Glutamatergic neuron (in vitro differentiated cells): Measurements from ENCODE around the gene ITPKB. TPM values are rescaled to one million over a fixed set of nuclear protein-coding genes. Genes with fewer than 3 reads are reported as not detected.

Experiments used
- DNase-seq: peaks from one replicate; pipeline ENCODE4 v3.0.0; 2022
- H3K27ac Mint-ChIP-seq: one replicate; pipeline ENCODE4 v1.8.0; 2020; ENCODE audit warnings: mild to moderate bottlenecking, mixed read lengths, inconsistent platforms; ENCODE audit not compliant: unreplicated experiment
- H3K27me3 Mint-ChIP-seq: one replicate; pipeline ENCODE4 v1.8.0; 2020; ENCODE audit warnings: mild to moderate bottlenecking, moderate library complexity, mixed read lengths, inconsistent platforms; ENCODE audit not compliant: unreplicated experiment
- H3K36me3 Mint-ChIP-seq: one replicate; pipeline ENCODE4 v1.8.0; 2020; ENCODE audit warnings: mild to moderate bottlenecking, mixed read lengths, inconsistent platforms; ENCODE audit not compliant: unreplicated experiment
- H3K4me1 Mint-ChIP-seq: one replicate; pipeline ENCODE4 v1.8.0; 2020; ENCODE audit warnings: mild to moderate bottlenecking, low read depth, mixed read lengths, inconsistent platforms; ENCODE audit not compliant: unreplicated experiment
- H3K4me3 Mint-ChIP-seq: one replicate; pipeline ENCODE4 v1.8.0; 2020; ENCODE audit warnings: mild to moderate bottlenecking, mixed read lengths, inconsistent platforms; ENCODE audit not compliant: unreplicated experiment
- H3K9me3 Mint-ChIP-seq: one replicate; pipeline ENCODE4 v1.8.0; 2020; ENCODE audit warnings: mild to moderate bottlenecking, moderate library complexity, mixed read lengths, inconsistent platforms; ENCODE audit not compliant: unreplicated experiment
- long read RNA-seq: library from polyadenylated mRNA; unstranded; transcript quantifications from one replicate; pipeline ENCODE4 v2.0.0, GENCODE V29; 2020; ENCODE audit not compliant: unreplicated experiment
- total RNA-seq: library from RNA; stranded (reverse); fragmentation: NEBNext Ultra II Directional; extraction: Animal tissue kit (Norgen Biotek cat#: 25700); gene quantifications from one replicate; pipeline ENCODE4 v1.2.1, GENCODE V29; 2021; ENCODE audit not compliant: unreplicated experiment
- TF ChIP-seq, protein P1 (sequence below): fragments of 200-600 bp; sonication (generic); IDR thresholded peaks from one replicate; pipeline ENCODE4 v1.5.0; 2021; ENCODE audit not compliant: partially characterized antibody, unreplicated experiment

Gene ITPKB
- 0.34 TPM for total RNA-seq
- long read RNA-seq: 0 reads

DNA sequence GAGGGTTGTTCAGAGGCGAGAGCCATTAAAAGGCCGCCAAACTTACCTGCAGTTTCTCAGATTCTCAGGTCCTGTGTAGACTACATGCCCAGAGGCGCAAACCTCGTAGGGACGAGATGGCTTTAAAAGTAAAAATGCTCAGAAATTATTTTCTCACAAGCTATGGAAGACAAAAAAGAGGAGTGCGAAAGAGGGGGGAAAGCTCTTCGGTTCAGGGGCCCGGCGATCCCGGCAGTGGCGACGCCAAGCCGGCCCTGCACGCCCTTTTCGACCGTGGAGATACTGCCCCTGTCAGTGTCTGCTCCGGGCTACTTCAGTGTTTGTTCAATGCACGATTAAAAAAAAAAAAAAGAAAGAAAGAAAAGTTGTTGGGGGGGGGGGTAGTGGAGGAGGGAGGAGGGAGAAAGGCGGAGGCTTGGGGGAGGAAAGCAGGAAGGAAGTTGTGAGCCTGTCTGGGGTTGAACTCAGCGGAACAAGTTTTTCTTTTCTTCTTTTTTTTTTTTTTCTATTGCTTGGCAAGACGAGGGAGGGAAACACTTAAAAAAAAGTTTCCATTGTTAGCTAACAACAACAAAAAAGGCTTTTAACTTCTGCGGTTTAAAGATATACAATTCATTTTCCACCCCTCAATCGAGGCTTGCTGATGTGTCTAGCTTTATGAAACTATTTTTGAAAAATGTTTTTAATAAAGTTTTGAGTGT is at the start of gene ITPKB:
Gene ITPKB, minus strand, starts transcription at position 288 of the 701 bp plus-strand sequence. CDS start 1,824 bp downstream, outside the sequence.
- Mint-ChIP-seq H3K36me3 (no peaks in the 10 kb centered on the region), H3K4me3 (peak within 1 kb of the TSS; percentile 76), H3K4me1 (no peaks in the 10 kb centered on the region), H3K9me3 (peaks cover 1% of the 10 kb centered on the region), H3K27ac (no peak within 1 kb of the TSS), H3K27me3 (peaks cover 9% of the 10 kb centered on the region)
- DNase-seq: no peak
- TF ChIP-seq, protein P1, sequence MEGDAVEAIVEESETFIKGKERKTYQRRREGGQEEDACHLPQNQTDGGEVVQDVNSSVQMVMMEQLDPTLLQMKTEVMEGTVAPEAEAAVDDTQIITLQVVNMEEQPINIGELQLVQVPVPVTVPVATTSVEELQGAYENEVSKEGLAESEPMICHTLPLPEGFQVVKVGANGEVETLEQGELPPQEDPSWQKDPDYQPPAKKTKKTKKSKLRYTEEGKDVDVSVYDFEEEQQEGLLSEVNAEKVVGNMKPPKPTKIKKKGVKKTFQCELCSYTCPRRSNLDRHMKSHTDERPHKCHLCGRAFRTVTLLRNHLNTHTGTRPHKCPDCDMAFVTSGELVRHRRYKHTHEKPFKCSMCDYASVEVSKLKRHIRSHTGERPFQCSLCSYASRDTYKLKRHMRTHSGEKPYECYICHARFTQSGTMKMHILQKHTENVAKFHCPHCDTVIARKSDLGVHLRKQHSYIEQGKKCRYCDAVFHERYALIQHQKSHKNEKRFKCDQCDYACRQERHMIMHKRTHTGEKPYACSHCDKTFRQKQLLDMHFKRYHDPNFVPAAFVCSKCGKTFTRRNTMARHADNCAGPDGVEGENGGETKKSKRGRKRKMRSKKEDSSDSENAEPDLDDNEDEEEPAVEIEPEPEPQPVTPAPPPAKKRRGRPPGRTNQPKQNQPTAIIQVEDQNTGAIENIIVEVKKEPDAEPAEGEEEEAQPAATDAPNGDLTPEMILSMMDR: no peak

DNA sequence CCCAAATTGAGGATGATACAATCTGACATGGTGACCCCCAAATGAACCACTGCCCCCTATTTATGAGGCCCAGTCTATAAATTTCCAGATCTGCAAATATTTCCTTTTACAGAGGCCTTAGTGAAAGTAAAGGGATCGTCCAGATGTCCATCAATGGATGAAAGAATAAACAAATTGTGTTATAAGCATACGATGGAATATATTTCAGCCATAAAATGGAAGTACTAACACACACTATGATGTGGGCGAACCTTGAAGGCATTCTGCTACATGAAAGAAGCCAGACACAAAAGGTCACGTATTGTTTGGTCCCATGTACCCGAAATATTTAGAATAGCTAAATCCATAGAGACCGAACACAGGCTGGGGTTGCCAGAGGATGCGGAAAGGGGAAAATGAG is 48.6 kb upstream of the ITPKB start:
- TF ChIP-seq, protein P1: no peak
- Mint-ChIP-seq H3K36me3 (no peaks in the 10 kb centered on the region), H3K4me3 (no peak overlapping the region), H3K27ac (no peak overlapping the region), H3K4me1 (no peaks in the 10 kb centered on the region), H3K9me3 (no peaks in the 10 kb centered on the region), H3K27me3 (no peaks in the 10 kb centered on the region)
- no peak for DNase-seq

DNA sequence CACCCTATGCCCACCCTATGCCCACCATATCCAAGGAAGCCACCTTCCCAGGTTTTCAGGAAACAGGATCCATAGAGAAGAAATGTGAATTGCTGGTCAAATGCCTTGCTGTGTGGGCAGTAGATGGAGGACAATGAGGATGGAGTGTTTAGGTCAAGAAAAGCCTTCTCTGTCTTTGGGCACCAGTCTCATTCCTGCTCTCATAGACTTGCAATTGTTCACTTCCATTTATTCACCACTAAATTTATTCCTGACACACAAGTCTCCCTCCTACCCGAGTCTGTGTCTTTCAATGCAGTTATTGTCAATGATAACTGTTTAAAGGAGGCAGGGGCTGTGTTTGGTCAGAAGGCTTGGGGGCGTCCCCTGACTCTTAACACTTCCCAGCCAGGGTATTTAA is 48.0 kb upstream of the ITPKB start:
- H3K27me3 Mint-ChIP-seq: no peaks in the 10 kb centered on the region
- no peak overlapping the region for H3K27ac Mint-ChIP-seq
- TF ChIP-seq, protein P1: no peak
- no peaks in the 10 kb centered on the region for H3K4me1 Mint-ChIP-seq
- no peak for DNase-seq
- H3K36me3 Mint-ChIP-seq: no peaks in the 10 kb centered on the region
- H3K4me3 Mint-ChIP-seq: no peak overlapping the region
- no peaks in the 10 kb centered on the region for H3K9me3 Mint-ChIP-seq

DNA sequence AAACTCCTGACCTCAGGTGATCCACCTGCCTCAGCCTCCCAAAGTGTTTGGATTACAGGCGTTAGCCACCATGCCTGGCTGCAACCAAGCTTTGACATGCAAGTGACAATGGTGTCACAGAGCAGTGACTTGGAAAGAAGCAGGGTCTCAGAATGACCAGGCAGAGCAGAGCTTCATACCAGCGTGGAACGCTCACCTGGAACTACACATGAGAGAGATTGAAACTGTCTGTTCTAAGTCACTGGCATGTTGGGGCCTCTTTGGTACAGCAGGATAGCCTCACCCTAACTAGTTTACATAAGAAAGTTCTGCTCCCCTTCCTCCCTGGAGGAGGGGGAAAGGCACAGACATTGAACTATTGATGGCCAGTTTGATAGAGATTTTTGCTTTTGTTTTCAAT is 47.5 kb upstream of the ITPKB start:
- H3K4me3 Mint-ChIP-seq: no peak overlapping the region
- H3K27ac Mint-ChIP-seq: no peak overlapping the region
- H3K4me1 Mint-ChIP-seq: no peaks in the 10 kb centered on the region
- H3K9me3 Mint-ChIP-seq: no peaks in the 10 kb centered on the region
- H3K27me3 Mint-ChIP-seq: no peaks in the 10 kb centered on the region
- DNase-seq: no peak
- no peaks in the 10 kb centered on the region for H3K36me3 Mint-ChIP-seq
- TF ChIP-seq, protein P1: no peak

DNA sequence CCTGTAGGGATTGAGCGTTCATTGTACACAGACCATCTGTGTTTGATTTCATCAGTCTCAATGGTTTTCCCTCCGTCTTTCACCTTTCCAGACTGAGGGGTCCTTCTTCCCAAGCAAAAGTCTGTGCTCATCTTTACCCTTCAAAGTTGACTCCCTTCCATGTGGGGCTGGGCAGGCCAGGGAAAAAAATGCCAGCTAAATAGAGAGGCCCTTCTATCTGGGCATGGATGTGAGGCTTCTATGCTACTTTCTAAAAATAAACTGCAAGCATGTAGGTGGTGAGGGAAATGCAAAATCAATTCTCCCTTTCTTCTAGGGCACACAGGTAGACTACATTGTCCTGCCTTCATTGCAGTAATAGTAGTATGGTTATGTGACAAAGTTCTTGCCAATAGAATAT is 46.7 kb upstream of the ITPKB start:
- H3K4me3 Mint-ChIP-seq: no peak overlapping the region

More for the DNA sequence above, 46.7 kb upstream of the ITPKB start:
- TF ChIP-seq, protein P1: no peak
- H3K27ac Mint-ChIP-seq: no peak overlapping the region
- H3K4me1 Mint-ChIP-seq: no peaks in the 10 kb centered on the region
- no peaks in the 10 kb centered on the region for H3K9me3 Mint-ChIP-seq
- no peaks in the 10 kb centered on the region for H3K36me3 Mint-ChIP-seq
- no peaks in the 10 kb centered on the region for H3K27me3 Mint-ChIP-seq
- DNase-seq: no peak
